Heart left ventricle (tissue), 13 donors: ENCODE data around the gene SALL3.

ENCODE experiments used
- CTCF ChIP-seq, 12 donors: fragments of 200-600 bp; sonication (generic) in 4 of 12; IDR thresholded peaks; one replicate each; pipeline versions ENCODE4 v1.5.0 to v1.8.0; 2018 to 2022; ENCODE audit warnings: antibody characterized with exemption in 12 of 12, mild to moderate bottlenecking in 5 of 12
- POLR2A ChIP-seq, 2 donors: fragments of 450-650 bp; IDR thresholded peaks; one replicate each; pipeline ENCODE4 v1.6.1; 2017; ENCODE audit warnings: antibody characterized with exemption in 2 of 2, mild to moderate bottlenecking in 2 of 2, moderate library complexity in 2 of 2
- donor health status: ischemic (EF 13 %, LVEDD 7.1; RV severe dilation, severe dysfunction).
- donor health status: DM: no; HTN: yes; CAD: no.
- donor health status: DM: no; HTN: no; CAD: no.
- donor health status: ischemic (EF 25% LVEDD 6.9; RV normal size, moderate dysfunction).
- donor health status: ischemic (EF 25% LVEDD 5.7; RV mildly dilated, moderate dysfunction).
- donor health status: ischemic (EF 35%, LVEDD 5.7; RV mildly dilated, moderate dysfunction).
- donor health status: nonischemic (EF 11% LVEDD 7.7; RV severe dilation, severe dysfunction).
- donor health status: DM: yes; HTN: yes; CAD: no.
- donor health status: PGD.
- donor health status: ischemic (EF 29% LVEDD 5.4; RV normal size, mild dysfunction).
- donor health status: nonischemic (EF 23%, LVEDD 6.1; RV moderate dilation, normal function).

GRCh38 chr18:78971511-78972245, 7.9 kb upstream of the SALL3 start:
- TF ChIP-seq CTCF (IDR thresholded peaks at IDR 0.05): no peak
- no peak for TF ChIP-seq POLR2A (IDR thresholded peaks at IDR 0.05)
